Activated T-helper 9 cell treated with anti-CD3 and anti-CD28 coated beads, Interleukin-2, amount 50 U/mL, for 16 hours (primary cell): ENCODE results near the gene QSER1.
"Not testable (repeated sequence)": the region's sequence is repeated elsewhere in the genome, so short reads cannot be mapped to it uniquely, and the experiment has no call there.

Source experiments
- DNase-seq: peaks from one replicate; pipeline ENCODE4 v3.0.0-alpha.2; 2020; ENCODE audit warnings: low read depth

QSER1 gene

GRCh38 chr11:33001751-33002542 is 109.3 kb downstream of the QSER1 start:
- no peak for DNase-seq

- DNase-seq: no peak
Observed at GRCh38 chr11:33005175-33005574, 112.6 kb downstream of the QSER1 start.

- no peak for DNase-seq
Observed at GRCh38 chr11:33006010-33006409, 113.4 kb downstream of the QSER1 start.

GRCh38 chr11:33013755-33014154 is 121.1 kb downstream of the QSER1 start:
- no peak for DNase-seq

- DNase-seq: peak; percentile 67
Observed at GRCh38 chr11:33015621-33016551, 123.3 kb downstream of the QSER1 start, which contains the start of gene DEPDC7. Gene DEPDC7 (plus strand): TSS chr11:33015878. CDS start chr11:33015956, 78 bp downstream.

- no peak for DNase-seq
Observed at GRCh38 chr11:33016654-33017053, 124.0 kb downstream of the QSER1 start.

- DNase-seq: no peak
Observed at GRCh38 chr11:33017478-33017877, 124.9 kb downstream of the QSER1 start.

- no peak for DNase-seq
Observed at GRCh38 chr11:33017965-33018364, 125.4 kb downstream of the QSER1 start.

GRCh38 chr11:33018840-33019239 is 126.2 kb downstream of the QSER1 start:
- no peak for DNase-seq

- DNase-seq: no peak
Observed at GRCh38 chr11:33021501-33021900, 128.9 kb downstream of the QSER1 start.

GRCh38 chr11:33021937-33022336 is 129.3 kb downstream of the QSER1 start:
- DNase-seq: no peak

- no peak for DNase-seq
Observed at GRCh38 chr11:33025339-33025722, 132.7 kb downstream of the QSER1 start.

GRCh38 chr11:33027233-33027632 is 134.6 kb downstream of the QSER1 start:
- DNase-seq: no peak

- no peak for DNase-seq
Observed at GRCh38 chr11:33027846-33028536, 135.4 kb downstream of the QSER1 start.

GRCh38 chr11:33028537-33028914 is 135.9 kb downstream of the QSER1 start:
- DNase-seq: no peak

GRCh38 chr11:33029218-33029617 is 136.6 kb downstream of the QSER1 start:
- not testable (repeated sequence) for DNase-seq
